DND-41 (cell line): ENCODE measurements around the gene EIF4E1B.

Source experiments
- EZH2 ChIP-seq: IDR thresholded peaks from 3 replicates; pipeline ENCODE4 v1.6.1; 2012; ENCODE audit warnings: borderline replicate concordance, low read depth, mild to moderate bottlenecking, moderate library complexity, low read length, inconsistent platforms; ENCODE audit not compliant: severe bottlenecking
- TF ChIP-seq, protein P1 (sequence below): IDR thresholded peaks from 2 replicates; pipeline ENCODE4 v1.5.1; 2012; ENCODE audit warnings: borderline replicate concordance, low read length, moderate library complexity, mild to moderate bottlenecking; ENCODE audit not compliant: poor library complexity, severe bottlenecking; ENCODE audit errors: extremely low read depth

DNA sequence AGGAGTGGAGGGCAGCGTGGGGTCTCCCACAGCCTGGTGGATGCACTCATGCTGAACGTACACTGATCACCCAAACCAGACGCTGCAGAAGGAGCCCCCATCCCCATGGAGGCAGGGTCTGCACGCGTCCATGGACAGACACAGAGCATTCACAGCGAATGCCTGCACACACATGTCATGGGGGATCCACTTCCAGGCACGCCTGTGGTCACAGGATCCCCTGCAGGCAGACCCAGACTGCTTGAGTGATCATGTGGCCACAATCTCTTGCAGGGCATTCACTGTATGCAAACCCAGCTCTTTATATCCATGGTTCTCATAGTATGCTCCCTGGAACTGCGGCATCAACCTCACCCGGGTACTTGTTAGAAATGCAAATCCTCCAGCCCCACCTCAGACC, 5.5 kb upstream of the EIF4E1B start:
- TF ChIP-seq, protein P1, sequence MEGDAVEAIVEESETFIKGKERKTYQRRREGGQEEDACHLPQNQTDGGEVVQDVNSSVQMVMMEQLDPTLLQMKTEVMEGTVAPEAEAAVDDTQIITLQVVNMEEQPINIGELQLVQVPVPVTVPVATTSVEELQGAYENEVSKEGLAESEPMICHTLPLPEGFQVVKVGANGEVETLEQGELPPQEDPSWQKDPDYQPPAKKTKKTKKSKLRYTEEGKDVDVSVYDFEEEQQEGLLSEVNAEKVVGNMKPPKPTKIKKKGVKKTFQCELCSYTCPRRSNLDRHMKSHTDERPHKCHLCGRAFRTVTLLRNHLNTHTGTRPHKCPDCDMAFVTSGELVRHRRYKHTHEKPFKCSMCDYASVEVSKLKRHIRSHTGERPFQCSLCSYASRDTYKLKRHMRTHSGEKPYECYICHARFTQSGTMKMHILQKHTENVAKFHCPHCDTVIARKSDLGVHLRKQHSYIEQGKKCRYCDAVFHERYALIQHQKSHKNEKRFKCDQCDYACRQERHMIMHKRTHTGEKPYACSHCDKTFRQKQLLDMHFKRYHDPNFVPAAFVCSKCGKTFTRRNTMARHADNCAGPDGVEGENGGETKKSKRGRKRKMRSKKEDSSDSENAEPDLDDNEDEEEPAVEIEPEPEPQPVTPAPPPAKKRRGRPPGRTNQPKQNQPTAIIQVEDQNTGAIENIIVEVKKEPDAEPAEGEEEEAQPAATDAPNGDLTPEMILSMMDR = no peak
- TF ChIP-seq EZH2 = no peak
